NT2/D1 (cell line): ENCODE data around the gene DND1.

Source experiments
- DNase-seq: peaks from one replicate; pipeline ENCODE4 v3.0.0-alpha.2; 2011; ENCODE audit warnings: low read depth, low spot score
- H3K27me3 ChIP-seq: 2 replicates; pipeline ENCODE4 v1.6.0; 2011; ENCODE audit warnings: mild to moderate bottlenecking; ENCODE audit not compliant: insufficient read length, insufficient read depth
- H3K36me3 ChIP-seq: 2 replicates; pipeline ENCODE4 v1.6.1; 2011; ENCODE audit warnings: mild to moderate bottlenecking, low read length, mixed read lengths; ENCODE audit not compliant: insufficient read depth, insufficient read length
- H3K4me1 ChIP-seq: 2 replicates; pipeline ENCODE4 v1.5.1; 2011; ENCODE audit not compliant: insufficient read depth, insufficient read length
- H3K4me3 ChIP-seq: 2 replicates; pipeline ENCODE4 v1.5.1; 2011; ENCODE audit warnings: low read depth; ENCODE audit not compliant: insufficient read length
- H3K9ac ChIP-seq: 2 replicates; pipeline ENCODE4 v1.6.0; 2011; ENCODE audit warnings: low read depth; ENCODE audit not compliant: insufficient read length
- H3K9me3 ChIP-seq: 2 replicates; pipeline ENCODE4 v1.5.1; 2011; ENCODE audit warnings: mild to moderate bottlenecking, low read length; ENCODE audit not compliant: insufficient read depth
- SUZ12 ChIP-seq: IDR thresholded peaks from 2 replicates; pipeline ENCODE4 v1.6.1; 2011; ENCODE audit not compliant: insufficient read length, insufficient read depth; ENCODE audit errors: extremely low read depth
- YY1 ChIP-seq: IDR thresholded peaks from 2 replicates; pipeline ENCODE4 v1.6.1; 2011; ENCODE audit not compliant: insufficient read length, insufficient read depth
- ZNF274 ChIP-seq: IDR thresholded peaks from 2 replicates; pipeline ENCODE4 v1.6.1; 2011; ENCODE audit warnings: mild to moderate bottlenecking, low read depth, low read length

Gene DND1

DNA sequence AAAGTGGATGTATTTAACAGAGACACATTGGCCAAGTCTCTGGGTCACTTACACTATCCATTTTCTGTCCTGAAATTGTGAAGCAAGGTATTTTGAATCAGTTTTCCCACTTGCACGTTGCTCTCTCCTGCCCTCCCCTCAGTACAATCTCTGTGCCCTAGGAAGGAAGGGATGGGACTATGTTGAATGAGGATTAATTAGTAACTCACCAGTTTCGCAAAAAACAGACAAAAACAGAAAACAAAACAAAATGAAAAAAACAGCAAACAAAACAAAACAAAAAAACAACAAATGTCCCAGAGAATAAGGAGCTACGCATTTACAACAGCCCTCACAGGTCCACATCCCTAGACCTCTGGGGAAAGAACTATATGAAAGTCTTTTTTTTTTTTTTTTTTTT is 39.3 kb downstream of the DND1 start:
- TF ChIP-seq SUZ12 (no peak), YY1 (no peak), ZNF274 (no peak)
- no peaks in the 10 kb centered on the region for H3K36me3 ChIP-seq
- peaks cover 2% of the 10 kb centered on the region for H3K4me1 ChIP-seq
- no peak overlapping the region for H3K9ac ChIP-seq
- H3K9me3 ChIP-seq, result peaks cover 24% of the 10 kb centered on the region
- H3K27me3 ChIP-seq, result peaks cover 25% of the 10 kb centered on the region
- H3K4me3 ChIP-seq, result no peak overlapping the region
- DNase-seq, result no peak

DNA sequence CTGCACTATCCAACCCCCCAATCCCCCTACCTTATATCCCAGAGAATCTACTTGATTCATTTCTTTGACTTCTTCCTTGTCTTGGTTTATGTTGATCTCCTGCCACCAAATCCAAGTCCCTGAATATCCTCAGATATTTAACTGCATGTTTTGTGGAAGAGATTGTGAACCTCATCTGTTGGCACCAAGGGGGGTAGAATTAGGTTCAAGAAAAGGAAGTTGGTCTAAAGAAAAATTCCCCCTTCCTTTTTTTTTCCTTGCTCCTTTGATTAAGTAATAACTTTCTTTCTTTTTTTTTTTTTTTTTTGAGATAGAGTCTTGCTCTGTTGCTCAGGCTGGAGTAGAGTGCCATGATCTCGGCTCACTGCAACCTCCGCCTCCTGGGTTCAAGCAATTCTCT is 39.9 kb downstream of the DND1 start:
- Histone ChIP-seq H3K36me3 (no peaks in the 10 kb centered on the region), H3K4me1 (peaks cover 2% of the 10 kb centered on the region), H3K9me3 (peaks cover 30% of the 10 kb centered on the region), H3K4me3 (no peak overlapping the region), H3K27me3 (peaks cover 25% of the 10 kb centered on the region), H3K9ac (no peak overlapping the region)
- DNase-seq, result no peak
- TF ChIP-seq YY1 (no peak), ZNF274 (no peak), SUZ12 (no peak)

DNA sequence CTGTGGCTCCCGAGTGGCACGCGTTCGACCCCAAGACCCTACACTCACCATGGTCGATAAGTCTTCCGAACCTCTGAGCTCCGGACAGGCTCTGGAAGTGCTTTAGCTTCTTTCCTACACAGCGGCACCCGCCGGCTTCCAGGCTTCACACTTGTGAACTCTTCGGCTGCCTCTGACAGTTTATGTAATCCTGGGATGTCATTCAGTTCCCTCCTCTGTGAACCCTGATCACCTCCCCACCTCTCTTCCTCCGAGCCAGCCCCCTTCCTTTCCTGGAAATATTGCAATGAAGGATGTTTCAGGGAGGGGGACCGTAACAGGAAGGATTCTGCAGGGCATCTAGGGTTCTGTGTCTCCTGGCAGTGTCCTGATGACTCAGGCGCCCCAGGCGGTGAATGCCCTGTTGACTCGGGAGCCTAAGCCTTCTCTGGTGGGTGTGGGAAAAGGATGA is 40.3 kb downstream of the DND1 start, which contains the start of gene CD14:
CD14 (minus strand) TSS at position 155 of the 451 bp plus-strand sequence; CDS start at position 51, 104 bp downstream.
- no peak for DNase-seq
- Histone ChIP-seq H3K36me3 (no peaks in the 10 kb centered on the region), H3K4me3 (peak within 1 kb of the TSS; percentile 10), H3K4me1 (peaks cover 2% of the 10 kb centered on the region), H3K9ac (peak within 1 kb of the TSS; percentile 9), H3K9me3 (peaks cover 35% of the 10 kb centered on the region), H3K27me3 (peaks cover 25% of the 10 kb centered on the region)
- TF ChIP-seq SUZ12 (no peak), YY1 (no peak), ZNF274 (no peak)

DNA sequence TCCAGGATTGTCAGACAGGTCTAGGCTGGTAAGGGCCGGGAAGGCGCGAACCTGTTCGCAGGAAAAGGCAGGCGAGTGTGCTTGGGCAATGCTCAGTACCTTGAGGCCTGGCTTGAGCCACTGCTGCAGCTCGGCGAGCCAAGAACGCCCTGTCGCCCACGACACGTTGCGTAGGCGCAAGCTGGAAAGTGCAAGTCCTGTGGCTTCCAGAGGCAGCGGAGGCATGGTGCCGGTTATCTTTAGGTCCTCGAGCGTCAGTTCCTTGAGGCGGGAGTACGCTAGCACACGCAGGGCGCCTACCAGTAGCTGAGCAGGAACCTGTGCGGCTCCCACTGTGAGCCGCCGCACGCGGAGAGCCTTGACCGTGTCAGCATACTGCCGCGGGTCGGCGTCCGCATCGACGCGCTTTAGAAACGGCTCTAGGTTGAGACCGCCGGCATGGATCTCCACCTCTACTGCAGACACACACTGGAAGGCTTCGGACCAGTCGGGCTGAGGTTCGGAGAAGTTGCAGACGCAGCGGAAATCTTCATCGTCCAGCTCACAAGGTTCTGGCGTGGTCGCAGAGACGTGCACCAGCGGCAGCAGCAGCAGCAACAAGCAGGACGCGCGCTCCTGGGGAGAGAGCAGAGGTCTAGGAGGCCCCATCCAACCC is 40.9 kb downstream of the DND1 start:
- Histone ChIP-seq H3K36me3 (no peaks in the 10 kb centered on the region), H3K27me3 (peaks cover 25% of the 10 kb centered on the region), H3K4me1 (peaks cover 2% of the 10 kb centered on the region), H3K4me3 (peak overlapping the region; percentile 10), H3K9ac (peak overlapping the region; percentile 9), H3K9me3 (peaks cover 40% of the 10 kb centered on the region)
- TF ChIP-seq ZNF274 (no peak), SUZ12 (no peak), YY1 (no peak)
- DNase-seq, result no peak

DNA sequence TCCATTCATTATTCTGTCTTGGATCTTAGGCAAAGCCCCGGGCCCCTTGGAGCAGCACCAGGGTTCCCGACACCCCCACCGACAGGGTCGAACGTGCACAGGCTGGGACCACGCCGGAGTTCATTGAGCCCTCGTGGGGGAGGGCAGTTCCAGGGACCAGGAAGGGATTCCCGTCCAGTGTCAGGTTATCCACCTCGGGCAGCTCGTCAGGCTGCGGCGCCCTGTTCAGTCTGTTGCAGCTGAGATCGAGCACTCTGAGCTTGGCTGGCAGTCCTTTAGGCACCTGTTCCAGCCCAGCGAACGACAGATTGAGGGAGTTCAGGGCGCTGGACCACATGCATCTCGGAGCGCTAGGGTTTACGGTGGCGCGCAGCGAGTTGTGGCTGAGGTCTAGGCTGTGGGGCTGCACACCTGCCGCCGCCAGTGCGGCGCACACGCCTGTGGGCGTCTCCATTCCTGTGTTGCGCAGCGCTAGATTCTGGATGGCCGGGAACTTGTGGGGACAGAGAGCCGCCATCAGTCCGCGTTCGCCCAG is 41.5 kb downstream of the DND1 start:
- H3K9me3 ChIP-seq, result peaks cover 46% of the 10 kb centered on the region
- H3K4me1 ChIP-seq, result peaks cover 2% of the 10 kb centered on the region
- H3K4me3 ChIP-seq, result no peak overlapping the region
- TF ChIP-seq ZNF274, result no peak
- TF ChIP-seq SUZ12, result no peak
- TF ChIP-seq YY1, result no peak
- H3K27me3 ChIP-seq, result peaks cover 25% of the 10 kb centered on the region
- no peak overlapping the region for H3K9ac ChIP-seq
- DNase-seq, result no peak
- no peaks in the 10 kb centered on the region for H3K36me3 ChIP-seq

DNA sequence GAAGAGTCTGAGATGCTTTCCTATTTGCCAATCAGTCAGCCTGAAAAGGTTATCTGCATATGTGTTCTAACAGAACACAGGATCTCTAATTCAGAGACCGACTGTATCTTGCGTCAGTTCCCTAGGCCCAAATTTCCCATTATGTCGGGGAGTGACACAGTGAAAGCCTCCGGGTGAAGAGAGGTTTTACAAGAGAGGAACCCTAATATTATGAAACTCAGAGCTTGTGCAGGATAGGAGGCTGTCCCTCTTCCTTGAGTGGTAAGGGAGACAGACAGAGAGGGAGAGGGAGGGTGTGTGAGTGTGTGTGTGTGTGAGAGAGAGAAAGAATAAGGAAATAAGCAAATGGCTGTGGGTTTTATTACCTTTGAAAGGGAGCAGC is 42.3 kb downstream of the DND1 start:
- peaks cover 25% of the 10 kb centered on the region for H3K27me3 ChIP-seq
- H3K9ac ChIP-seq, result no peak overlapping the region
- TF ChIP-seq ZNF274 (no peak), YY1 (no peak), SUZ12 (no peak)
- peaks cover 2% of the 10 kb centered on the region for H3K4me1 ChIP-seq
- no peak for DNase-seq
- H3K4me3 ChIP-seq, result no peak overlapping the region
- no peaks in the 10 kb centered on the region for H3K36me3 ChIP-seq
- peaks cover 50% of the 10 kb centered on the region for H3K9me3 ChIP-seq

DNA sequence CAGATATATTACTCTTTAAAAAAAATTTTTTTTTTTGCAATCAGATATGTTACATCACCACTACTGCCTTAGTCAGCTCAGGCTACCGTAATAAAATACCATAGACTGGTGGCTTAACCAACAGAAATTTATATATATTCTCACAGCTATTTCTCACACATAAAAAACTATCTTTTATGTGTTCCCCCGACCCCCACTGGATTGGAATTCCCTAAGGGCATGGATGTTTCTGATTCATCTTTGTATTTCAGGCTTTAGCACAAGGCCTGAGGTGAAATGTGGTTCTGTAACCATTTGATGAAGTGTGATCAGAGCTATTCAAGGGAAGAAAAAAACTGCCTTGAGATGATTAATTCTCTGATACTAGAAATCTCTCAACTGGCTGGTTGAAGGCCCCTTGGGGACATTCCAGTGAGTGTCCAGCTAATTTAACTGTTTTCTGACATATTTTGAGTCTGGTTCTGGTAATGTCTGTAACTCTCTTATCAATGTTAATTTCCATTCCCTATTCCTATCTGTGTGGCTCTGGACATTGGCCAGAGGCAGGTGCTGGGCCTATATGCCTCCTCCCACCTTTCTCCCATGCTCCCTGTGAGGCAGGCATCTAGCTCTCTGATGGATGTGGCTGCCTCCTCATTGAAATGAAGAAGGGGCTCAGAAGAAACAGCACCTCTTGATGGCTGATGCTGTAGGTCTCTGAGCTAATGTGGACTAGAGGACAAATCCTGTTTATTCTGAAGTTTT is 42.9 kb downstream of the DND1 start:
- Histone ChIP-seq H3K36me3 (no peaks in the 10 kb centered on the region), H3K4me3 (no peak overlapping the region), H3K9ac (no peak overlapping the region), H3K9me3 (peaks cover 50% of the 10 kb centered on the region), H3K4me1 (peaks cover 2% of the 10 kb centered on the region), H3K27me3 (peaks cover 25% of the 10 kb centered on the region)
- TF ChIP-seq YY1 (no peak), SUZ12 (no peak), ZNF274 (no peak)
- DNase-seq, result no peak
